Peyer's patch (tissue), 4 donors: ENCODE measurements around the gene TTLL4.

Experiments used
- POLR2A ChIP-seq, 2 donors: fragments of 450-650 bp; IDR thresholded peaks; one replicate each; pipeline ENCODE4 v1.5.1; 2017; ENCODE audit warnings: antibody characterized with exemption in 2 of 2, mild to moderate bottlenecking in 2 of 2, moderate library complexity in 2 of 2
- TF ChIP-seq, protein P1 (sequence below), 6 experiments: fragments of 450-650 bp in 4 of 6; fragments of 200-600 bp in 2 of 6; sonication (generic) in 1 of 6; IDR thresholded peaks; one replicate each; pipeline ENCODE4 v1.5.1; 2017 to 2019; ENCODE audit warnings: antibody characterized with exemption in 6 of 6, mild to moderate bottlenecking in 3 of 6, moderate library complexity in 1 of 6

DNA sequence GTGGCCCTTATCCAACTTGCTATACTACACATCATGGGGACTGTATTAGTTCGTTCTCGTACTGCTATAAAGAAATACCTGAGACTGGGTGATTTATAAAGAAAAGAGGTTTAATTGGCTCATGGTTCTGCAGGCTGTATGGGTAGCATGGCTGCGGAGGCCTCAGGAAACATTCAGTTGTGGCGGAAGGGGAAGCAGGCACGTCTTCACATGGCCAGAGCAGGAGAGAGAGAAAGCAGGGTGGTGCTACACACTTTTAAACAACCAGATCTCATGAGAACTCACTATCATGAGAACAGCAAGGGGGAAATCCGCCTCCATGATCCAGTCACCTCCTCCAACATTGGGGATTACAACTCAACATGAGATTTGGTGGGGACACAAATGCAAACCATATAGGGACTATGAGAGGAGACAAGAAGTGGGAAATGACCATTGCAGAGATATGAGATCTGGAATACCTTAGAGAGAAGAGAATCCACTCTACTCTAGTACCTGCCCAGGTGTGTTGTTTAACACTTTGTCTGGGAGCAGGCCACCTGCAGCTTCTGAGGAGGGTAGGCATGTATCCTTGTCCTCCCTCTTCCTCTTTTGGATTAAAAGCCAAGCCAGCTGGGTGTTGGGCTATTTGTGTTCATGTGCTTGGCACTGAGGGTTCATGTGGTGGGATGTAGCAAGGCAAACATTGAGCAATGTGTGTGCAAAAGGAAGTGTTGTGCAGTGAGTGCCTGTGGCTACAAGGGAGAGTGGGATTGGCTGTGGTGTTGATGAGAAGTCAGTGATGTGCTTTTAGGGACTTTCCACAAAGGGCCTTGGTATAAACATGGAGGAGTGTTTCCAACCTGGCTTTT, 22.8 kb downstream of the TTLL4 start:
- TF ChIP-seq, protein P1, sequence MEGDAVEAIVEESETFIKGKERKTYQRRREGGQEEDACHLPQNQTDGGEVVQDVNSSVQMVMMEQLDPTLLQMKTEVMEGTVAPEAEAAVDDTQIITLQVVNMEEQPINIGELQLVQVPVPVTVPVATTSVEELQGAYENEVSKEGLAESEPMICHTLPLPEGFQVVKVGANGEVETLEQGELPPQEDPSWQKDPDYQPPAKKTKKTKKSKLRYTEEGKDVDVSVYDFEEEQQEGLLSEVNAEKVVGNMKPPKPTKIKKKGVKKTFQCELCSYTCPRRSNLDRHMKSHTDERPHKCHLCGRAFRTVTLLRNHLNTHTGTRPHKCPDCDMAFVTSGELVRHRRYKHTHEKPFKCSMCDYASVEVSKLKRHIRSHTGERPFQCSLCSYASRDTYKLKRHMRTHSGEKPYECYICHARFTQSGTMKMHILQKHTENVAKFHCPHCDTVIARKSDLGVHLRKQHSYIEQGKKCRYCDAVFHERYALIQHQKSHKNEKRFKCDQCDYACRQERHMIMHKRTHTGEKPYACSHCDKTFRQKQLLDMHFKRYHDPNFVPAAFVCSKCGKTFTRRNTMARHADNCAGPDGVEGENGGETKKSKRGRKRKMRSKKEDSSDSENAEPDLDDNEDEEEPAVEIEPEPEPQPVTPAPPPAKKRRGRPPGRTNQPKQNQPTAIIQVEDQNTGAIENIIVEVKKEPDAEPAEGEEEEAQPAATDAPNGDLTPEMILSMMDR (IDR thresholded peaks at IDR 0.05), result no peak
- no peak for TF ChIP-seq POLR2A (IDR thresholded peaks at IDR 0.05)
